Fibroblast of lung (primary cell): Measurements from ENCODE around the gene FAM181A.

Source experiments
- EZH2 ChIP-seq: IDR thresholded peaks from 2 replicates; pipeline ENCODE4 v1.5.1; 2012; ENCODE audit warnings: low read length, control low read depth, mild to moderate bottlenecking; ENCODE audit errors: missing control alignments
- TF ChIP-seq, protein P1 (sequence below), 2 donors: IDR thresholded peaks in 1 of 2; conservative IDR thresholded peaks in 1 of 2; 1 replicate in 1 of 2; 2 replicates in 1 of 2; pipeline ENCODE4 v1.5.1; 2011 to 2012; ENCODE audit warnings: low read length in 2 of 2, control low read depth in 1 of 2, inconsistent platforms in 1 of 2, low read depth in 1 of 2, mild to moderate bottlenecking in 1 of 2

DNA sequence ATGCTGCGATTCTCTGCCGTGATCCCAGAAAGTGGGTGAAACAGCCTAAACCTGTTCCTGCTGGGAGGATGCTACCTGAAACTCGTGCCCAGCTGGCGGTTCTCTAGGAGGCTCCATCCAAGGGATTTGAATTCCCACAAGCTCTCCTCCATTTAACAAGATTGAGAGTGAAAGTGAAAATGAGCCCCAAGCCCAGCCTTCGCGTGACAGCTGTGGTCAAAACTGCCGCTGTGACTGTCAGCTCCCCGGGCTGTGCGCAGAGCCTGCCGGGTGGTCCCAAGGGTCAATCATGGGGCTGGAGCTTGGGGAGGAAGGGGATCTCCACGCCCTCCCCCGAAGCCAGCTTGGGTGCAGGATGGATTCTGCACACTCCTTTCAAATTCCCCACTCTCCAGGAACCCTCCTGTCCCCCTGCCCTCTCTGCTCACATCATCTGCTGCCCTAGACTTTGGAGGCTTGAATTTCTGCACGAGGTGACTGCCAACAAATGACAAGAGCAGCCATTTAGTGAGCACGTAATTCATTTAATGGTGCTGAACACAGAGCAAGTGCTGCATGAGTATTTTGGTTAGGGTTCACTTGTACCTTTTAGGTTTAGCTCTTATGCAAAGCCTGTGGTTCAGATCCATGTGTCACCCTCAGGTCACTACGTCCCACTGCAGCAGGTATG, 44.0 kb downstream of the FAM181A start:
- TF ChIP-seq, protein P1, sequence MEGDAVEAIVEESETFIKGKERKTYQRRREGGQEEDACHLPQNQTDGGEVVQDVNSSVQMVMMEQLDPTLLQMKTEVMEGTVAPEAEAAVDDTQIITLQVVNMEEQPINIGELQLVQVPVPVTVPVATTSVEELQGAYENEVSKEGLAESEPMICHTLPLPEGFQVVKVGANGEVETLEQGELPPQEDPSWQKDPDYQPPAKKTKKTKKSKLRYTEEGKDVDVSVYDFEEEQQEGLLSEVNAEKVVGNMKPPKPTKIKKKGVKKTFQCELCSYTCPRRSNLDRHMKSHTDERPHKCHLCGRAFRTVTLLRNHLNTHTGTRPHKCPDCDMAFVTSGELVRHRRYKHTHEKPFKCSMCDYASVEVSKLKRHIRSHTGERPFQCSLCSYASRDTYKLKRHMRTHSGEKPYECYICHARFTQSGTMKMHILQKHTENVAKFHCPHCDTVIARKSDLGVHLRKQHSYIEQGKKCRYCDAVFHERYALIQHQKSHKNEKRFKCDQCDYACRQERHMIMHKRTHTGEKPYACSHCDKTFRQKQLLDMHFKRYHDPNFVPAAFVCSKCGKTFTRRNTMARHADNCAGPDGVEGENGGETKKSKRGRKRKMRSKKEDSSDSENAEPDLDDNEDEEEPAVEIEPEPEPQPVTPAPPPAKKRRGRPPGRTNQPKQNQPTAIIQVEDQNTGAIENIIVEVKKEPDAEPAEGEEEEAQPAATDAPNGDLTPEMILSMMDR (conservative IDR thresholded peaks at IDR 0.05 in 1 of 2, IDR thresholded peaks at IDR 0.05 in 1 of 2; ENCODE audit: low read depth in 1 of 2, low read length in 2 of 2): no peak
- TF ChIP-seq EZH2: no peak
